Keratinocyte (primary cell): Measurements from ENCODE around the gene SCUBE1. TPM values are rescaled to one million over a fixed set of nuclear protein-coding genes. Genes with fewer than 3 reads are reported as not detected.

Experiments
- DNase-seq: peaks from one replicate; pipeline ENCODE4 v3.0.0-alpha.2; 2011; ENCODE audit warnings: low read depth, missing footprints, low spot score
- FAIRE-seq: peaks from 2 replicates; lab custom pipeline; 2011; peaks lifted over from hg19 to GRCh38; lab: Jason Lieb, UNC
- H2AFZ ChIP-seq: 2 replicates; pipeline ENCODE4 v1.6.0; 2012; ENCODE audit warnings: low read length, control low read depth, inconsistent platforms; ENCODE audit not compliant: control insufficient read depth
- H3K27ac ChIP-seq: 2 replicates; pipeline ENCODE4 v1.5.1; 2011; ENCODE audit warnings: low read length; ENCODE audit not compliant: control insufficient read depth, insufficient read depth
- H3K27me3 ChIP-seq: 3 replicates; pipeline ENCODE4 v1.6.0; 2011; ENCODE audit warnings: low read length; ENCODE audit not compliant: control insufficient read depth, insufficient read depth; ENCODE audit errors: extremely low read depth
- H3K36me3 ChIP-seq, 2 experiments: 2 replicates in 1 of 2; 3 replicates in 1 of 2; pipeline ENCODE4 v1.5.1; 2011; ENCODE audit warnings: low read length in 2 of 2, mild to moderate bottlenecking in 1 of 2; ENCODE audit not compliant: control insufficient read depth in 2 of 2, insufficient read depth in 2 of 2; ENCODE audit errors: extremely low read depth in 1 of 2
- H3K4me1 ChIP-seq: 3 replicates; pipeline ENCODE4 v1.5.1; 2011; ENCODE audit warnings: low read length; ENCODE audit not compliant: control insufficient read depth, insufficient read depth; ENCODE audit errors: extremely low read depth
- H3K4me2 ChIP-seq: 3 replicates; pipeline ENCODE4 v1.6.0; 2011; ENCODE audit warnings: low read depth, low read length; ENCODE audit not compliant: control insufficient read depth, insufficient read depth; ENCODE audit errors: extremely low read depth
- H3K4me3 ChIP-seq, 3 experiments: fragments of 200-600 bp in 1 of 3; sonication (generic) in 1 of 3; 2 replicates in 2 of 3; 3 replicates in 1 of 3; pipeline ENCODE4 v1.5.1; 2011 to 2016; ENCODE audit warnings: low read length in 3 of 3, mild to moderate bottlenecking in 3 of 3, control low read depth in 2 of 3, inconsistent platforms in 1 of 3, low read depth in 1 of 3, mixed read lengths in 1 of 3, mixed run types in 1 of 3, moderate library complexity in 1 of 3; ENCODE audit not compliant: control insufficient read depth in 2 of 3, insufficient read depth in 2 of 3; ENCODE audit errors: extremely low read depth in 1 of 3
- H3K79me2 ChIP-seq: 2 replicates; pipeline ENCODE4 v1.6.0; 2012; ENCODE audit warnings: low read length; ENCODE audit not compliant: control insufficient read depth, insufficient read depth
- H3K9ac ChIP-seq: 3 replicates; pipeline ENCODE4 v1.6.0; 2011; ENCODE audit warnings: low read length; ENCODE audit not compliant: control insufficient read depth, insufficient read depth; ENCODE audit errors: extremely low read depth
- H3K9me1 ChIP-seq: 3 replicates; pipeline ENCODE4 v1.6.0; 2011; ENCODE audit warnings: low read length; ENCODE audit not compliant: control insufficient read depth, insufficient read depth; ENCODE audit errors: extremely low read depth
- H3K9me3 ChIP-seq: 2 replicates; pipeline ENCODE4 v1.5.1; 2012; ENCODE audit warnings: low read depth, low read length; ENCODE audit not compliant: control insufficient read depth
- H4K20me1 ChIP-seq: 3 replicates; pipeline ENCODE4 v1.6.0; 2011; ENCODE audit warnings: low read length; ENCODE audit not compliant: control insufficient read depth, insufficient read depth; ENCODE audit errors: extremely low read depth
- EZH2 ChIP-seq: IDR thresholded peaks from one replicate; pipeline ENCODE4 v1.6.1; 2012; ENCODE audit warnings: inconsistent platforms, mild to moderate bottlenecking, low read length, moderate library complexity
- dilution Hi-C: fragments of 300-500 bp; cut with MboI; formaldehyde crosslinking; loops from one replicate; pipeline ENCODE4 v1.7.0; 2020; ENCODE audit warnings: low sequenced_read_pairs; ENCODE audit not compliant: extremely low pct_ligation_motif_present
- polyA plus RNA-seq, 5 experiments: library from polyadenylated mRNA; depleted of rRNA in 3 of 5; stranded (reverse) in 3 of 5; stranded (forward) in 1 of 5; unstranded in 1 of 5; fragments of >200 nt; gene quantifications; 1 replicate in 1 of 5; 2 replicates in 3 of 5; 3 replicates in 1 of 5; pipeline versions ENCODE4 v1.2.1 to v1.2.3, GENCODE V29; 2011 to 2012; ENCODE audit warnings: missing spikeins in 2 of 5, low read depth in 1 of 5, low replicate concordance in 1 of 5
- TF ChIP-seq, protein P1 (sequence below), 3 experiments: IDR thresholded peaks in 1 of 3; conservative IDR thresholded peaks in 1 of 3; optimal IDR thresholded peaks in 1 of 3; 2 replicates in 2 of 3; 3 replicates in 1 of 3; pipeline versions ENCODE3 to v1.5.1; 2011; ENCODE audit warnings: low read length in 3 of 3, mild to moderate bottlenecking in 3 of 3, moderate library complexity in 2 of 3, control low read depth in 1 of 3, inconsistent platforms in 1 of 3; ENCODE audit not compliant: insufficient read depth in 2 of 3; ENCODE audit errors: extremely low read depth in 1 of 3

The SCUBE1 gene
- polyA plus RNA-seq, 1 donor (not counting 4 experiments of a cell fraction or from before 2014, with no cell fraction given) = not detected

- H3K79me2 ChIP-seq = no peaks in the 10 kb centered on the region
- H4K20me1 ChIP-seq = no peaks in the 10 kb centered on the region
- TF ChIP-seq, protein P1, sequence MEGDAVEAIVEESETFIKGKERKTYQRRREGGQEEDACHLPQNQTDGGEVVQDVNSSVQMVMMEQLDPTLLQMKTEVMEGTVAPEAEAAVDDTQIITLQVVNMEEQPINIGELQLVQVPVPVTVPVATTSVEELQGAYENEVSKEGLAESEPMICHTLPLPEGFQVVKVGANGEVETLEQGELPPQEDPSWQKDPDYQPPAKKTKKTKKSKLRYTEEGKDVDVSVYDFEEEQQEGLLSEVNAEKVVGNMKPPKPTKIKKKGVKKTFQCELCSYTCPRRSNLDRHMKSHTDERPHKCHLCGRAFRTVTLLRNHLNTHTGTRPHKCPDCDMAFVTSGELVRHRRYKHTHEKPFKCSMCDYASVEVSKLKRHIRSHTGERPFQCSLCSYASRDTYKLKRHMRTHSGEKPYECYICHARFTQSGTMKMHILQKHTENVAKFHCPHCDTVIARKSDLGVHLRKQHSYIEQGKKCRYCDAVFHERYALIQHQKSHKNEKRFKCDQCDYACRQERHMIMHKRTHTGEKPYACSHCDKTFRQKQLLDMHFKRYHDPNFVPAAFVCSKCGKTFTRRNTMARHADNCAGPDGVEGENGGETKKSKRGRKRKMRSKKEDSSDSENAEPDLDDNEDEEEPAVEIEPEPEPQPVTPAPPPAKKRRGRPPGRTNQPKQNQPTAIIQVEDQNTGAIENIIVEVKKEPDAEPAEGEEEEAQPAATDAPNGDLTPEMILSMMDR (optimal IDR thresholded peaks at IDR 0.05 in 1 of 3, IDR thresholded peaks at IDR 0.05 in 1 of 3, conservative IDR thresholded peaks at IDR 0.05 in 1 of 3; ENCODE audit: extremely low read depth in 1 of 3, insufficient read depth in 2 of 3, low read length in 3 of 3) = no peak
- TF ChIP-seq EZH2 = no peak
- H3K9me1 ChIP-seq = no peaks in the 10 kb centered on the region
- DNase-seq (no peak), FAIRE-seq (no peak)
- no peaks in the 10 kb centered on the region for H3K36me3 ChIP-seq
- H3K4me1 ChIP-seq = no peaks in the 10 kb centered on the region
- no peak overlapping the region for H3K9ac ChIP-seq
- H3K4me2 ChIP-seq = no peak overlapping the region
- no peak overlapping the region for H3K27ac ChIP-seq
- H3K4me3 ChIP-seq = no peak overlapping the region
- dilution Hi-C loops = no loop called here
- H2AFZ ChIP-seq = no peak overlapping the region
- H3K27me3 ChIP-seq = no peaks in the 10 kb centered on the region
- H3K9me3 ChIP-seq = no peaks in the 10 kb centered on the region
Measured at GRCh38 chr22:43295660-43296059, 47.5 kb downstream of the SCUBE1 start.

GRCh38 chr22:43295173-43295572 is 48.0 kb downstream of the SCUBE1 start:
- Histone ChIP-seq H3K27me3 (no peaks in the 10 kb centered on the region), H3K79me2 (no peaks in the 10 kb centered on the region), H4K20me1 (no peaks in the 10 kb centered on the region), H3K4me3 (no peak overlapping the region), H3K9ac (no peak overlapping the region), H3K4me1 (no peaks in the 10 kb centered on the region), H3K9me3 (no peaks in the 10 kb centered on the region), H3K36me3 (no peaks in the 10 kb centered on the region), H3K9me1 (no peaks in the 10 kb centered on the region), H2AFZ (no peak overlapping the region), H3K27ac (no peak overlapping the region), H3K4me2 (no peak overlapping the region)
- DNase-seq = no peak
- no peak for TF ChIP-seq EZH2
- TF ChIP-seq, protein P1 (optimal IDR thresholded peaks at IDR 0.05 in 1 of 3, IDR thresholded peaks at IDR 0.05 in 1 of 3, conservative IDR thresholded peaks at IDR 0.05 in 1 of 3; ENCODE audit: extremely low read depth in 1 of 3, insufficient read depth in 2 of 3, low read length in 3 of 3) = no peak
- FAIRE-seq = no peak
- dilution Hi-C loops = no loop called here
